ENCODE measurements around the gene CD40. TPM values are rescaled to one million over a fixed set of nuclear protein-coding genes. Genes with fewer than 3 reads are reported as not detected.

The CD40 gene
- total RNA-seq, 2 experiments from 2014 or later = 34.7 to 64.2 TPM

DNA sequence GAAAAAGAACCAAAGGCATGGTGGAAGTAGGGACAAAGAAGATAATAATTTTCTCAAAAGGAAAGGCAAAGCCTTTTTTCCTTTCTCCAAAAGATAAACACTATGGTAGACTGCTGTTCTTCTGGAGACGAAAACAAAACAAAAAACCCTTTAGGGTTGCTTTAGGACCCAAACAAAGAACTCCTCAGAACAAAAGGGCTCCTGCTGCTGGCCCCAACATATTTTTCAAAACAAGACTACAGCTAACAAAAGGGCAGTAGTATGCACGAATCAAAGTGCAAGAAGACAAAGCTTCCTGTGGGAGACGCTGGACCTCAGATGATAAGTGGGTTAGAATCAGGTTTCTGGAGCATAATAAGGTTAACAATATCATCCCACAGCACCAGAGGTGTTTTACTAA is 44.1 kb upstream of the CD40 start:
- POLR2A ChIA-PET = no interaction called here
- no peak for DNase-seq (ENCODE audit: low spot score)
- no peak overlapping the region for H3K4me3 ChIP-seq (ENCODE audit: low read depth, low read length, poor library complexity, severe bottlenecking)
- H3K9me3 ChIP-seq (ENCODE audit: low read length) = no peaks in the 10 kb centered on the region
- no peaks in the 10 kb centered on the region for H3K79me2 ChIP-seq (ENCODE audit: insufficient read depth, low read depth, low read length)
- TF ChIP-seq EZH2phosphoT487 (IDR thresholded peaks at IDR 0.05; ENCODE audit: borderline replicate concordance, low read depth, low read length) = no peak
- TF ChIP-seq, protein P1, sequence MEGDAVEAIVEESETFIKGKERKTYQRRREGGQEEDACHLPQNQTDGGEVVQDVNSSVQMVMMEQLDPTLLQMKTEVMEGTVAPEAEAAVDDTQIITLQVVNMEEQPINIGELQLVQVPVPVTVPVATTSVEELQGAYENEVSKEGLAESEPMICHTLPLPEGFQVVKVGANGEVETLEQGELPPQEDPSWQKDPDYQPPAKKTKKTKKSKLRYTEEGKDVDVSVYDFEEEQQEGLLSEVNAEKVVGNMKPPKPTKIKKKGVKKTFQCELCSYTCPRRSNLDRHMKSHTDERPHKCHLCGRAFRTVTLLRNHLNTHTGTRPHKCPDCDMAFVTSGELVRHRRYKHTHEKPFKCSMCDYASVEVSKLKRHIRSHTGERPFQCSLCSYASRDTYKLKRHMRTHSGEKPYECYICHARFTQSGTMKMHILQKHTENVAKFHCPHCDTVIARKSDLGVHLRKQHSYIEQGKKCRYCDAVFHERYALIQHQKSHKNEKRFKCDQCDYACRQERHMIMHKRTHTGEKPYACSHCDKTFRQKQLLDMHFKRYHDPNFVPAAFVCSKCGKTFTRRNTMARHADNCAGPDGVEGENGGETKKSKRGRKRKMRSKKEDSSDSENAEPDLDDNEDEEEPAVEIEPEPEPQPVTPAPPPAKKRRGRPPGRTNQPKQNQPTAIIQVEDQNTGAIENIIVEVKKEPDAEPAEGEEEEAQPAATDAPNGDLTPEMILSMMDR (conservative IDR thresholded peaks at IDR 0.05; ENCODE audit: low read length) = no peak
- H2AFZ ChIP-seq (ENCODE audit: low read length) = no peak overlapping the region
- BruUV-seq (replicated peaks) = no TSS peak
- H3K4me2 ChIP-seq (ENCODE audit: low read length) = no peak overlapping the region
- CTCF ChIA-PET (ENCODE audit: unreplicated experiment) = no interaction called here
- no peaks in the 10 kb centered on the region for H3K9me2 ChIP-seq (ENCODE audit: insufficient read depth, low read length)
- H3K4me1 ChIP-seq (ENCODE audit: insufficient read depth, low read length, poor library complexity, severe bottlenecking) = no peaks in the 10 kb centered on the region
- H3K36me3 ChIP-seq (ENCODE audit: insufficient read depth, low read length) = peaks cover 74% of the 10 kb centered on the region
- intact Hi-C loops (cut with micrococcal nuclease; ENCODE audit: unreplicated experiment) = no loop called here
- no peak overlapping the region for H3K27ac ChIP-seq (ENCODE audit: low read depth, low read length, poor library complexity, severe bottlenecking)
- peaks cover 3% of the 10 kb centered on the region for H4K20me1 ChIP-seq (ENCODE audit: insufficient read depth, low read length)

DNA sequence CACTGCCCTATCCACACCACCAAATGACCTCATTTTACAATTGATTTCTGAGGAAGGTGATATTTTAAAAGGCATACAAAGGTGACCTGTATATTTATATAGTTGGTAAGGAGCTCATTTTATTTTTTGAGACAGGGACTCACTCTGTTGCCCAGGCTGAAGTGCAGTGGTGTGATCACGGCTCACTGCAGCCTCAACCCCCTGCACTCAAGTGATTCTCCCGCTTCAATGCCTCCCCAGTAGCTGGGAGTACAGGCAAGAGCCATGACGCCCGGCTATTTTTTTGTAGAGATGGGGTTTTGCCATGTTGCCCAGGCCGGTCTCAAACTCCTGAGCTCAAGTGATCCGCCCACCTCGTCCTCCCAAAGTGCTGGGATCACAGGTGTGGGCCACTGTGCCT is 41.3 kb upstream of the CD40 start:
- H3K4me2 ChIP-seq (ENCODE audit: low read length) = no peak overlapping the region
- H3K36me3 ChIP-seq (ENCODE audit: insufficient read depth, low read length) = peaks cover 71% of the 10 kb centered on the region
- no TSS peak for BruUV-seq (replicated peaks)
- intact Hi-C loops (cut with micrococcal nuclease; ENCODE audit: unreplicated experiment) = no loop called here
- peaks cover 26% of the 10 kb centered on the region for H3K79me2 ChIP-seq (ENCODE audit: insufficient read depth, low read depth, low read length)
- CTCF ChIA-PET (ENCODE audit: unreplicated experiment) = no interaction called here
- no peaks in the 10 kb centered on the region for H3K4me1 ChIP-seq (ENCODE audit: insufficient read depth, low read length, poor library complexity, severe bottlenecking)
- H3K4me3 ChIP-seq (ENCODE audit: low read depth, low read length, poor library complexity, severe bottlenecking) = no peak overlapping the region
- no peak overlapping the region for H2AFZ ChIP-seq (ENCODE audit: low read length)
- no peaks in the 10 kb centered on the region for H3K9me3 ChIP-seq (ENCODE audit: low read length)
- no peak for DNase-seq (ENCODE audit: low spot score)
- no peak for TF ChIP-seq EZH2phosphoT487 (IDR thresholded peaks at IDR 0.05; ENCODE audit: borderline replicate concordance, low read depth, low read length)
- TF ChIP-seq, protein P1 (conservative IDR thresholded peaks at IDR 0.05; ENCODE audit: low read length) = no peak
- no peaks in the 10 kb centered on the region for H3K9me2 ChIP-seq (ENCODE audit: insufficient read depth, low read length)
- no peak overlapping the region for H3K27ac ChIP-seq (ENCODE audit: low read depth, low read length, poor library complexity, severe bottlenecking)
- H4K20me1 ChIP-seq (ENCODE audit: insufficient read depth, low read length) = peaks cover 20% of the 10 kb centered on the region
- POLR2A ChIA-PET = interaction anchor here (0.6 to 0.7 kb wide), 2 partner anchors 8 to 43 kb away, joined by 3 read pairs; no protein-coding TSS in a partner anchor

DNA sequence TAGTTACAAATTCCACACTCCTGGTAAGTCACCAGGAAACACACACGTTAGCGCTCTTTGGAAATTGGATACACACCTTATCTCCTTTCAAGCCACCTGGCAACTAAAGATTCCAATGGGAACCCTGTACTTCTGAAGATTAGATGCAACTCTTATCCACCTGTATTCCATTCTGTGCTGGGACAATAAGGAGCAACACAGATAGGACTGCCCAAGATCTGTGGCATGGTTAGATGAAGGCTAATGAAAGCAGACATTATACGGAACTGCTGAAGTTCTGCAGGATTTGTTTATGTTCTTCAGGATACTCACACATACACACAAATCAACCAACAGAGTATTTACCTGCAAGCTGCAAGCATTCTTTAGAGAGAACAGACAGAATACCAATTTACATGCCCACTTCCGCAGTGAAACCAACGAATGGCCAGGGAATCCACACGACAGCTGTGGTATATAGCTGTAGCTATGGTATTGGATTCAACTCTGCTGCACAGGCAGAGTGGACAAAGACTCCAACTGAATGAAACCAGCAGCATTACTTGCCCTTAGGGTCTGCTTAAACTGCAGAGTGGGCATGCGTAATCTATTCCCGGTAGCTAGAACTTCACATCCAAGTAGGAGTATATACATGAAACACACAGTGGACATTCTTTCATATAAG is 40.3 kb upstream of the CD40 start:
- H3K4me3 ChIP-seq (ENCODE audit: low read depth, low read length, poor library complexity, severe bottlenecking) = no peak overlapping the region
- no peaks in the 10 kb centered on the region for H3K9me2 ChIP-seq (ENCODE audit: insufficient read depth, low read length)
- H3K9me3 ChIP-seq (ENCODE audit: low read length) = no peaks in the 10 kb centered on the region
- POLR2A ChIA-PET = no interaction called here
- CTCF ChIA-PET (ENCODE audit: unreplicated experiment) = no interaction called here
- intact Hi-C loops (cut with micrococcal nuclease; ENCODE audit: unreplicated experiment) = no loop called here
- no peak overlapping the region for H3K4me2 ChIP-seq (ENCODE audit: low read length)
- H3K4me1 ChIP-seq (ENCODE audit: insufficient read depth, low read length, poor library complexity, severe bottlenecking) = no peaks in the 10 kb centered on the region
- no peak for DNase-seq (ENCODE audit: low spot score)
- BruUV-seq (replicated peaks) = no TSS peak
- no peak overlapping the region for H3K27ac ChIP-seq (ENCODE audit: low read depth, low read length, poor library complexity, severe bottlenecking)
- peaks cover 71% of the 10 kb centered on the region for H3K36me3 ChIP-seq (ENCODE audit: insufficient read depth, low read length)
- H2AFZ ChIP-seq (ENCODE audit: low read length) = no peak overlapping the region
- peaks cover 35% of the 10 kb centered on the region for H3K79me2 ChIP-seq (ENCODE audit: insufficient read depth, low read depth, low read length)
- TF ChIP-seq EZH2phosphoT487 (IDR thresholded peaks at IDR 0.05; ENCODE audit: borderline replicate concordance, low read depth, low read length) = no peak
- TF ChIP-seq, protein P1 (conservative IDR thresholded peaks at IDR 0.05; ENCODE audit: low read length) = no peak
- H4K20me1 ChIP-seq (ENCODE audit: insufficient read depth, low read length) = peaks cover 29% of the 10 kb centered on the region
